ENCODE data around the gene UCN2. TPM values are rescaled to one million over a fixed set of nuclear protein-coding genes. Genes with fewer than 3 reads are reported as not detected.

UCN2 gene
- total and polyA plus RNA-seq, 8 donors: 0.11 to 0.37 (median 0.20) TPM; not detected in 2

GRCh38 chr3:48598323-48599076 is 34.9 kb upstream of the UCN2 start:
- DNase-seq (peak in 3 of 4 donors; percentile 43 to 79 (median 54)), ATAC-seq (peak; percentile 9)
- Histone ChIP-seq H3K4me1 (peaks cover 4 to 22% of the 10 kb centered on the region in 2 donors), H3K9me3 (no peaks in the 10 kb centered on the region), H3K27ac (peak overlapping the region; percentile 40 to 48), H3K27me3 (peaks cover 7 to 24% of the 10 kb centered on the region in 2 donors), H3K36me3 (peaks cover 0 to 68% of the 10 kb centered on the region in 2 donors), H3K4me3 (no peak overlapping the region)
- intact Hi-C loops (cut with DNase I): no loop called here
- TF ChIP-seq CTCF (IDR thresholded peaks at IDR 0.05): no peak

GRCh38 chr3:48597408-48597800 is 33.8 kb upstream of the UCN2 start:
- peaks cover 4 to 22% of the 10 kb centered on the region in 2 donors for H3K4me1 ChIP-seq
- no peak for TF ChIP-seq CTCF (IDR thresholded peaks at IDR 0.05)
- intact Hi-C loops (cut with DNase I): no loop called here
- peaks cover 7 to 35% of the 10 kb centered on the region in 2 donors for H3K27me3 ChIP-seq
- ATAC-seq: no peak
- H3K27ac ChIP-seq: no peak overlapping the region
- no peak overlapping the region for H3K4me3 ChIP-seq
- peaks cover 0 to 57% of the 10 kb centered on the region in 2 donors for H3K36me3 ChIP-seq
- H3K9me3 ChIP-seq: no peaks in the 10 kb centered on the region
- DNase-seq: peak in 1 of 4 donors; percentile 21

- H3K36me3 ChIP-seq: peaks cover 0 to 52% of the 10 kb centered on the region in 2 donors
- DNase-seq (peak in 1 of 4 donors; percentile 66), ATAC-seq (no peak)
- TF ChIP-seq CTCF (IDR thresholded peaks at IDR 0.05): no peak
- no peak overlapping the region for H3K27ac ChIP-seq
- intact Hi-C loops (cut with DNase I): no loop called here
- H3K4me3 ChIP-seq: no peak overlapping the region
- peaks cover 7 to 39% of the 10 kb centered on the region in 2 donors for H3K27me3 ChIP-seq
- H3K9me3 ChIP-seq: no peaks in the 10 kb centered on the region
- peaks cover 4 to 22% of the 10 kb centered on the region in 2 donors for H3K4me1 ChIP-seq
Measured at GRCh38 chr3:48596676-48597407, 33.3 kb upstream of the UCN2 start.

- H3K27ac ChIP-seq: no peak overlapping the region
- no peak for ATAC-seq
- intact Hi-C loops (cut with DNase I): no loop called here
Measured at GRCh38 chr3:48596157-48596556, 32.6 kb upstream of the UCN2 start.

More at GRCh38 chr3:48596157-48596556, 32.6 kb upstream of the UCN2 start:
- Histone ChIP-seq H3K36me3 (peaks cover 0 to 45% of the 10 kb centered on the region in 2 donors), H3K27me3 (peaks cover 7 to 45% of the 10 kb centered on the region in 2 donors), H3K4me1 (peaks cover 4 to 22% of the 10 kb centered on the region in 2 donors), H3K4me3 (no peak overlapping the region), H3K9me3 (no peaks in the 10 kb centered on the region)
- DNase-seq: peak in 1 of 4 donors; percentile 41
- TF ChIP-seq CTCF (IDR thresholded peaks at IDR 0.05): no peak
